ENCODE data around the gene TMEM97.

Gene TMEM97

GRCh38 chr17:28346746-28347246 is 27.8 kb downstream of the TMEM97 start:
- TF ChIP-seq RAD21 (IDR thresholded peaks at IDR 0.05; ENCODE audit: low read depth), result peak; percentile 26; the same call in 1 of the 2 replicates
- no peak for TF ChIP-seq ZBTB7A (IDR thresholded peaks at IDR 0.05; ENCODE audit: low read depth)

- TF ChIP-seq EGR1 (IDR thresholded peaks at IDR 0.05) (no peak), EP300 (IDR thresholded peaks at IDR 0.05; ENCODE audit: borderline replicate concordance) (peak; percentile 3; the same call in 1 of the 2 replicates), NFIC (IDR thresholded peaks at IDR 0.05) (peak; percentile 57), TEAD4 (IDR thresholded peaks at IDR 0.05) (peak; percentile 61)
Observed at GRCh38 chr17:28347261-28347891, 28.4 kb downstream of the TMEM97 start.

- TF ChIP-seq RAD21 (IDR thresholded peaks at IDR 0.05; ENCODE audit: low read depth) (no peak), FOXM1 (IDR thresholded peaks at IDR 0.05; ENCODE audit: borderline replicate concordance, low read depth) (no peak), USF1 (IDR thresholded peaks at IDR 0.05) (no peak), TEAD4 (IDR thresholded peaks at IDR 0.05) (no peak), CEBPB (IDR thresholded peaks at IDR 0.05) (no peak), TAF1 (IDR thresholded peaks at IDR 0.05; ENCODE audit: low read depth) (no peak), ZBTB7A (IDR thresholded peaks at IDR 0.05; ENCODE audit: low read depth) (no peak), MAX (IDR thresholded peaks at IDR 0.05) (no peak), EGR1 (IDR thresholded peaks at IDR 0.05) (no peak), TCF12 (IDR thresholded peaks at IDR 0.05; ENCODE audit: low read depth) (no peak), EP300 (IDR thresholded peaks at IDR 0.05; ENCODE audit: borderline replicate concordance) (no peak), YY1 (IDR thresholded peaks at IDR 0.05; ENCODE audit: low read depth) (no peak), NFIC (IDR thresholded peaks at IDR 0.05) (no peak), REST (IDR thresholded peaks at IDR 0.05; ENCODE audit: low read depth) (no peak), CREB1 (IDR thresholded peaks at IDR 0.05; ENCODE audit: low read depth) (no peak)
Observed at GRCh38 chr17:28348979-28349378, 30.0 kb downstream of the TMEM97 start.

GRCh38 chr17:28350271-28350670 is 31.3 kb downstream of the TMEM97 start:
- TF ChIP-seq YY1 (IDR thresholded peaks at IDR 0.05; ENCODE audit: low read depth) (no peak), USF1 (IDR thresholded peaks at IDR 0.05) (no peak), REST (IDR thresholded peaks at IDR 0.05; ENCODE audit: low read depth) (no peak), FOXM1 (IDR thresholded peaks at IDR 0.05; ENCODE audit: borderline replicate concordance, low read depth) (no peak), ZBTB7A (IDR thresholded peaks at IDR 0.05; ENCODE audit: low read depth) (no peak), CEBPB (IDR thresholded peaks at IDR 0.05) (no peak), TAF1 (IDR thresholded peaks at IDR 0.05; ENCODE audit: low read depth) (no peak), EGR1 (IDR thresholded peaks at IDR 0.05) (no peak), CREB1 (IDR thresholded peaks at IDR 0.05; ENCODE audit: low read depth) (no peak), TCF12 (IDR thresholded peaks at IDR 0.05; ENCODE audit: low read depth) (no peak), EP300 (IDR thresholded peaks at IDR 0.05; ENCODE audit: borderline replicate concordance) (no peak), TEAD4 (IDR thresholded peaks at IDR 0.05) (no peak), MAX (IDR thresholded peaks at IDR 0.05) (no peak), NFIC (IDR thresholded peaks at IDR 0.05) (no peak), RAD21 (IDR thresholded peaks at IDR 0.05; ENCODE audit: low read depth) (no peak)

- TF ChIP-seq CREB1 (IDR thresholded peaks at IDR 0.05; ENCODE audit: low read depth), result peak; percentile 77
- TF ChIP-seq FOXM1 (IDR thresholded peaks at IDR 0.05; ENCODE audit: borderline replicate concordance, low read depth), result no peak
- TF ChIP-seq RAD21 (IDR thresholded peaks at IDR 0.05; ENCODE audit: low read depth), result no peak
- TF ChIP-seq EP300 (IDR thresholded peaks at IDR 0.05; ENCODE audit: borderline replicate concordance), result no peak
- peak; percentile 43; the same call in 1 of the 2 replicates for TF ChIP-seq TCF12 (IDR thresholded peaks at IDR 0.05; ENCODE audit: low read depth)
- peak; percentile 96 for TF ChIP-seq YY1 (IDR thresholded peaks at IDR 0.05; ENCODE audit: low read depth)
- peak; percentile 98 for TF ChIP-seq USF1 (IDR thresholded peaks at IDR 0.05)
- peak; percentile 47; the same call in 1 of the 2 replicates for TF ChIP-seq MAX (IDR thresholded peaks at IDR 0.05)
- TF ChIP-seq CEBPB (IDR thresholded peaks at IDR 0.05), result no peak
- TF ChIP-seq TAF1 (IDR thresholded peaks at IDR 0.05; ENCODE audit: low read depth), result peak; percentile 90
- no peak for TF ChIP-seq NFIC (IDR thresholded peaks at IDR 0.05)
- no peak for TF ChIP-seq TEAD4 (IDR thresholded peaks at IDR 0.05)
- no peak for TF ChIP-seq REST (IDR thresholded peaks at IDR 0.05; ENCODE audit: low read depth)
- peak; percentile 21; the same call in 1 of the 2 replicates for TF ChIP-seq EGR1 (IDR thresholded peaks at IDR 0.05)
- TF ChIP-seq ZBTB7A (IDR thresholded peaks at IDR 0.05; ENCODE audit: low read depth), result no peak
Observed at GRCh38 chr17:28357061-28357900, 38.3 kb downstream of the TMEM97 start, which contains the start of gene POLDIP2. POLDIP2 (minus strand) TSS chr17:28357527; CDS start chr17:28357448, 79 bp downstream.

Data from Ishikawa (cell line).